HG02884 (cell line): ENCODE results near the gene APLF.

Source experiments
- ATAC-seq: cut with Tn5 transposase; IDR thresholded peaks from one replicate; pipeline ENCODE4 v1.9.1; 2021; ENCODE audit warnings: mild to moderate bottlenecking, moderate library complexity; ENCODE audit not compliant: unreplicated experiment

The APLF gene

DNA sequence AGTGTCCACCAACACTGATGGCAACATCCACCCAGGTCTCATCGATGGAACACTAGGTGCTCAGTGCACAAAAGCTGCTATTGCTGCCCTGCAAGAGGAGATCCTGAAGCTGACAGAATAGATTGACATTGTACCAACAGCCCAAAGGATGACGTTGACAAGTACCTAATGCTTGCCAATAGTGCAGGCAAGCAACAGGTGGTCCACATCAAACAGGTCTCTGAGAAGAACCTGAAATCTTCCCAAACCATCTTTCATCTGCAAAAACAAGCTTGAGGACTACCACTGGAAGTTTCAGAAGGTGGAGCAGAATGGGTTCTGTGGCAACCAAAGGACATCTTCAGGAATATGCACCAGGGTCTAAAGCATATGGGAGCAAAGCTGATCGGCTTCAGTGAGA lies 160.2 kb downstream of the APLF start:
- ATAC-seq: no peak
